GM21717 (cell line): ENCODE results near the gene CNPY4.

Source experiments
- ATAC-seq: cut with Tn5 transposase; IDR thresholded peaks from one replicate; pipeline ENCODE4 v1.9.1; 2021; ENCODE audit warnings: mild to moderate bottlenecking, moderate library complexity; ENCODE audit not compliant: unreplicated experiment

Gene CNPY4, protein sequence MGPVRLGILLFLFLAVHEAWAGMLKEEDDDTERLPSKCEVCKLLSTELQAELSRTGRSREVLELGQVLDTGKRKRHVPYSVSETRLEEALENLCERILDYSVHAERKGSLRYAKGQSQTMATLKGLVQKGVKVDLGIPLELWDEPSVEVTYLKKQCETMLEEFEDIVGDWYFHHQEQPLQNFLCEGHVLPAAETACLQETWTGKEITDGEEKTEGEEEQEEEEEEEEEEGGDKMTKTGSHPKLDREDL

DNA sequence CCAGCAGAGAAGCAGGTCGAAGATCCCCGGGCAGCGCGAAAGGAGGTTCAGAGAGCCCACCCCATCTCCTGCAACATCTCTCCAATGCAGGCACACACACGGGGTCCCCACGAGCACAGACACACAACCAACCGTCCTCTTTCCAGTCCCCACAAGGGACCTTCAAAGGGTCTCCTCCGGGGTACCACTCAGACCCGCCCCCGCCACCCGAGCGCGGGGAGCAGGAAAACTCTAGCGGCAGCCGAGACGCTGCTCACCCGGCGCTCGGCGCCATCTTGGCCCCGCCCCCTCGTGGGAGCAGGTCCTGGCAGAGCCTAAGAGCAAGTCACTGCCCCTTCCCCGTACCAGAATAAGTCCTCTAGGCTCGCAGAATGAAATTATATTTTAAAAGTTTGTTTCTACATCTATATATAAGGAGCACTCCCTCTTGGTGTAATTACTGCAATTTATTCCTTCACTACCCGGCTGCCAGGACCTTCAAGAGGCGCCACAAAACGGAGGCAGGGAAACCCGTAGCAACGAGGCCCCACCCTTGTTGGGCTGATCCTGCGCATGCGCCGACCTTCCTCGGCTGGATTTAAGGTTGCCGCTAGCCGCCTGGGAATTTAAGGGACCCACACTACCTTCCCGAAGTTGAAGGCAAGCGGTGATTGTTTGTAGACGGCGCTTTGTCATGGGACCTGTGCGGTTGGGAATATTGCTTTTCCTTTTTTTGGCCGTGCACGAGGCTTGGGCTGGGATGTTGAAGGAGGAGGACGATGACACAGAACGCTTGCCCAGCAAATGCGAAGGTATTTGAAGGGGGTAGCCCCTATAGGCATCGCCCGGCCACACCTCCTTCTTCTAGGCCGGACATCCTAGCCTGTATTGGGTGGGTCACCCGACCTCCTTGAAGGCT is at the start of gene CNPY4, which contains the start of gene TAF6:
Gene CNPY4 (plus strand): TSS at position 563 of the 898 bp plus-strand sequence. CDS start 111 bp downstream, at position 674.
Gene TAF6 (minus strand): TSS at position 287 of the 898 bp plus-strand sequence. CDS start 5,149 bp downstream, outside the sequence.
- ATAC-seq, result peak; percentile 65

DNA sequence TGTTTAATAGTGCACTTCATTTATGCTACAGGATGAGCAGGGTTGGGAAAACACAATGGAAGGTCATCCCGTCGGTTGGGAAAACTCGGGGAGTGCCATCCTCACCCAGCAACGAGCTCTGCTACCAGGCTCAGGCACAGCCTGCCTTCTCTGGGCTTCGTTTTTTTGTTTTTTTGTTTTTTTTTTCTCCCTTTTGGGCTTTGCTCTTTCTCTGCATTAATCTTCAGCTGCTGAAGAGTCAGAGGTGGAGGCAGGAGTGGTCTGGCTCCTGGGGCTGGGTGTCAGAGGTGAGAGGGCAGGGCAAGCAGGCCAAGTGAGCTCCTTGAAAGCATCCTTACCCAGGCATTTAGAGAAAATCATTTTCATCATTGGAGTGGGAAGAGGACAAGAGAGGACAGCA is 49.4 kb upstream of the CNPY4 start:
- no peak for ATAC-seq

DNA sequence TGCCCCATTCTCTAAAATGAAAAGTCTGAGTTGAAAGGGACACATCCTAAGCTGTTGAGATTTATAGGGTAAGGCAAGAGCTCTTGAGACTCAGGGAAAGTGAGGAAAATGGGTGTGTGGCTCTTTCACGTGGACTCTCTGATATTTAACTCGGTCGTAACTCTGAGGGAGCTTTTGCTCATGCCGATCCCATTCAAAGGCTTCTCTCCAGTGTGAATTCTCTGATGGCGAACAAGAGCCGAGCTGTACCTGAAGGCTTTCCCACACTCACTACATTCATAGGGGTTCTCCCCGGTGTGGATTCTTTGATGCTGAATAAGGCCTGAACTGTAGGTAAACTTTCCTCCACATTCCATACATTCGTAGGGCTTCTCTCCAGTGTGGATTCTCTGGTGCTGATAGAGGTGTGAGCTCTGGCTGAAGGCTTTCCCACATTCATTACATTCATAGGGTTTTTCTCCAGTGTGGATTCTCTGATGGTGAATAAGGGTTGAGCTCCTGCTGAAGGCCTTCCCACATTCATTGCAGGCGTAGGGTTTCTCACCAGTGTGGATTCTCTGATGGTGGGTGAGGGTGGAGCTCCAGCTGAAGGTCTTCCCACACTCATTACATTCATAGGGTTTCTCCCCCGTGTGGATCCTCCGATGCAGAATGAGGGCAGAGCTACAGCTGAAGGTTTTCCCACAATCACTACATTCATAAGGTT is 48.3 kb upstream of the CNPY4 start:
- no peak for ATAC-seq

DNA sequence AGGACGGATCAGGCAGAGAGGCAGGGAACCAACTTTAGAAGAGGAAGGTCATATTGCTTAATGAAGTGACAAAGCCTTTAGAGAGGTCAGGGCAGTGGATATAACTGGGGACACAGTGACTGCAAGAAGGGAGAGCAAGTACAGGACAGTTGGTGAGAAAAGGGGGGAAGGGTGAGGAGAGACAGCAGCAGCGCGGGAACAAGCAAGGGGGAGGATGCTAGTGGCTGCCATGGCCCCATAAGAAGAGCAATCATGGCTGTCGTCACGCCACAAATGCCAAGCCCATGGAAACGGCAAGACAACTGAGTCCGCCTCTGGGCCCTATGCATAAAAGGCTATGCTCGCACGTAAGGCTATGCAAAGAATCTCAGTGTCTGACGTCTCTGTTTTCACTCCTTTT is 47.0 kb upstream of the CNPY4 start:
- no peak for ATAC-seq

DNA sequence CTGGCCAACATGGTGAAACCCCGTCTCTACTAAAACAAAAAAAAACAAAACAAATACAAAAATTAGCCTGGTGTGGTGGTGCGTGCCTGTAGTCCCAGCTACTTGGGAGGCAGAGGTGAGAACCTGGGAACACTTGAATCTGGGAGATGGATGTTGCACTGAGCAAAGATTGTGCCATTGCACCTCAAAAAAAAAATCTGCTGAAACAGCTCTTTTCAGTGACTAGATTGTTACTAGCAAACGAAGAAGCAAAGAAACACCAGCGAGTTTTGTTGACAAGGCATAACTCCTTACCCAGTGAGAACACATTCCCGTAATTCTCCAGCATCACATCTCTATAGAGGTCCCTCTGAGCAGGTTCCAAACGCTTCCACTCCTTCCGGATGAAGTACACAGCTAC is 44.6 kb upstream of the CNPY4 start:
- no peak for ATAC-seq

DNA sequence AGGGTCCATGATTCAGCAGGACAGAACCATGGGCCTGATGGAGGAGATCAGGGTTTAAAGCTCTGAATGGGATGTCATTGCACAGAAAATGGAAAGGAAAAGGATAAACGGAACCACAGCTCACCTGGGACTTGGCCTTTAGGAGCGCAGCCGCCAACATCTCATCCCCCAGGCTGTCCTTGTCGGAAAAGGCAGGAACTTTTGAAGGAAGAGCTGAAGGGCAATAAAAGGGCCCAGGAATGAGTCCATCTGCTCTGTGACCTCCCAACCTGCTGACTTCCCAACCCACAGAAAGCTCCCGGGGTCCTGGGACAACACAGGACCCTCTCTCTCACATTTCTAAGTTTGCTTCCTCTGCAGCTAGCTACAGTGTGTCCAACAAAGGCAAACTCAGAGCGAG is 44.0 kb upstream of the CNPY4 start:
- no peak for ATAC-seq

DNA sequence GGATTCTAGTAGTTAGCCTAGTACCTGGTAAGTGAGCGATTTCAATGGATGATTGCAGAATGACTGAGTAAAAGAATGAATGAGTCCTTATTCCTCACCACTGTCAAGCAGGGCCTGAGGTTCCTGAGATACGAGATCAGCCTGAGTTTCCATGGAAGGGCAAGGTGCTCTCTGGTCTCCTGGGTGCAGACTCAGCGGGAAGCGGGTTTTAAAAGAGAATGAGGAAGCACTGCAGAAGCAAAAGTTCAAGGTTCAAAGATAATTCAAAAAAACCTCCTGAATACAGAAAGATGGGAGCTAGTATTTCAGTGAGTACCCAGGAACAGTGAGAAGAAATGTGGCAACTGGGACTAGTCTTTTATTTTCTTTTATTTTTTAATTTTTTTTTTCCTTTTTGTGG is 42.2 kb upstream of the CNPY4 start:
- no peak for ATAC-seq

DNA sequence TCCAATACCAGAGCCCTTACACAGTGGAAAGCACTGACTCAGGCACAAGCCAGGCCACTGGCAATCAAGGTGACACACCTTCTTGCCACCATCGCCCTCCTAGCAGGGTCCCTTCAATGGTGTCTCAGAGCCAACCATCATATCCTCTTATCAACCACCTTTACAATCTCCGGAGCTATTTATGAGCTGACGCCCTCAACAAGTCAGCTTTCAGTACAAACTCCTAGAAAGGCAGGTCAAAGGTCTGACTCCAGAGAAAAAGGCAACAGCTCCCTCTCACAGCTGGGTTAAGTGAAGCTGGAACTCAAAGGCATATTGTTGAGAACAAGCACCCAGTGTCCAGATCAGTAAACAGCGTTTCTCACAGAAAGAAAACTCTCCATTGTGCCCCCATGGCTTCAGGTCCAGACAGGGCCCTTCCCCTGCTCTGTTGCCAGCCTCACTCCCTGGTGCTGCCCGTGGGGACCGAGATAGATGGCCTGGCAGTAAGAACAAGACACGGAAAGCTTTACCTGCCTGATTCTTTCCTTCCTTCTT is 40.3 kb upstream of the CNPY4 start:
- ATAC-seq, result no peak

DNA sequence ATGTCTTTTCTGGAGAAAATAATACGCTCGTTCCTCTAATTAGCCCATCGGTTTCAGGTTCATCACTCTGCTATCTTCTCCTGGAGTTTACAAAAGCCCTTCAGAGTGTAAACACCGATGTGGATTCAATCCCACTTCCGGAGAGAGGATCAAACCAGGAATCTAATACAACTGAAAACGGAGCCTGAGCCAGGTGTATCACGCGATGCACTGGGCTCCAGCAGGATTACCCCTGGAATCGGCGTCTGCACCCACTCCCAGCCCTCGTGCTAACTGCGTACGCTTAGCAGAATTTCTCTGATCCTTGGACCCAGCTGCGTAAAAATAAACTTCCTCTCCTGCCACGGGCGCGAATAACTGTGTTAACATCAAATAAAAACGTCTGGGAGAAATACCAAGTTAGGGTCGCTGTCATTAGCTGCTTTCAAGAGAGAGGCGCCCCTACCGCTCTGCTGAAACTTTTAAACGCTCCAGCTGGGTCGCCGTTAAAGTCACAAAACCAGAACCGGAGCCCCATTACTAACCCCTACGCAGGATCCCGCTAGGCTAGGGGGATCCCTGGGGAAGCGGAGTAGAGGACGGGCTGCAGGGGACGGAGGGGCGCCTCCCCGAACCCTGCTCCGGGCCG is 38.4 kb upstream of the CNPY4 start:
- ATAC-seq, result peak; percentile 2

DNA sequence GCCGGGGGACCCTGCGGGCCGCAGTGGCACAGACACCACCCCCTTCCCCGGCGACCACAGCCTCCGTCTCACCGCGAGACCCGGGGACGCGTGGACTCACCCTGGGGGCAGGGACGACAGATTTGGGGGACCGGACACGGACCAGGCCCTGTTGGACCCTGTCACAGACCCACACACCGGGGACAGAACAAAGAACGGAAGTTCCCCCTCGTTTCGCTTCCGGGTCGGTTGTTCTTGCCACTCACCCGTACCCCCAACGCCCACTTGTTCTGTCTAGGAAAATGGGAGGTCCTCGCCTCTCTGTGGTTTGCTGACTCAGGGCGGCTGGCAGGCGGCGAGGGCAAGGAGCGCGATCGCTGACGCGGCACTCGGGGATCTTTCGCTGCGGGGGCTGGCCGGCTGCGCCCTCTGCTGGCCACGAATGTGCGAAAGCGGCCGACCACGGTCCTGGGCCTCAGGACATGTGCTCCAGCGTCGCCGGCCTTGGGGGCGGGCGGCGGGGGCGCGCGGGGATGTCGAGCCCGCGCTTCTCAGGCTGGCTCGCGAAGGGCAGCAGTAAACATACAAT is 37.8 kb upstream of the CNPY4 start, which contains the start of gene ZNF3:
Gene ZNF3 (minus strand): TSS at position 189 of the 568 bp plus-strand sequence. CDS start 4,366 bp downstream, outside the sequence.
- peak; percentile 70 for ATAC-seq

DNA sequence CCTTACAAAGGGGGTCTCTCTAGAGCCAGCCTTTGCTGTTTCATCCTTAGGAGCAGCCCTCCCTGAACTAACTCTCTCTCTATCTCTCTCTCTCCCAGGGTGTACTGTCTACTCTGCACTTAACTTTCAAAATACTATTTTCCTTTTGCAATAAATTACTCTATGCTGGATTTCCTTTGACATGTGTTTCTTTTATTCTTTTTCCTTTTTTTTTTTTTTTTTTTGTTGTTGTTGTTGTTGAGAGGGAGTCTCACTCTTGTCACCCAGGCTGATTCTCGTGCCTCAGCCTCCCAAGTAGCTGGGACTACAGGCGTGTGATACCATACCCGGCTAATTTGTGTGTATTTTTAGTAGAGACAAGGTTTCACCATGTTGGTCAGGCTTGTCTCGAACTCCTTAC is 36.5 kb upstream of the CNPY4 start:
- ATAC-seq, result no peak

DNA sequence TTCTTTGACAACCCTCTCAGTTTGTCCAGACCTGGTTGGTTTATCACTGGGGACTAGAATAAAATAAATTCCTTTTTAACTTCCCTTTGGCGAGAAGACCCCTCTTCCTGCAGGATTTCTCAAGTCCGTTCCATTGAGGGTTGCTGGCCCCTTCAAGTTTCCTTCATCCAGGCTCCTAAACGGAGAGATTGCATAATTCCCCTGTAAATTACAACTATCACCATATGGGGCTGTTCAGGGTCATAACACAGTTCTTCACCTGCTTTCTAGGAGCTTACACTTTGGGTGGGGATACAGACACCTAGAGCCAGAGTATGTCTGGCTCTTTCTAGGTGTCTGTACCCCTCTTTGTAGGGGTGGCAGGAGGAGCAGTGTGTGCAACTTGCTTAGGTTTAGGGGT is 33.9 kb upstream of the CNPY4 start:
- ATAC-seq, result no peak

DNA sequence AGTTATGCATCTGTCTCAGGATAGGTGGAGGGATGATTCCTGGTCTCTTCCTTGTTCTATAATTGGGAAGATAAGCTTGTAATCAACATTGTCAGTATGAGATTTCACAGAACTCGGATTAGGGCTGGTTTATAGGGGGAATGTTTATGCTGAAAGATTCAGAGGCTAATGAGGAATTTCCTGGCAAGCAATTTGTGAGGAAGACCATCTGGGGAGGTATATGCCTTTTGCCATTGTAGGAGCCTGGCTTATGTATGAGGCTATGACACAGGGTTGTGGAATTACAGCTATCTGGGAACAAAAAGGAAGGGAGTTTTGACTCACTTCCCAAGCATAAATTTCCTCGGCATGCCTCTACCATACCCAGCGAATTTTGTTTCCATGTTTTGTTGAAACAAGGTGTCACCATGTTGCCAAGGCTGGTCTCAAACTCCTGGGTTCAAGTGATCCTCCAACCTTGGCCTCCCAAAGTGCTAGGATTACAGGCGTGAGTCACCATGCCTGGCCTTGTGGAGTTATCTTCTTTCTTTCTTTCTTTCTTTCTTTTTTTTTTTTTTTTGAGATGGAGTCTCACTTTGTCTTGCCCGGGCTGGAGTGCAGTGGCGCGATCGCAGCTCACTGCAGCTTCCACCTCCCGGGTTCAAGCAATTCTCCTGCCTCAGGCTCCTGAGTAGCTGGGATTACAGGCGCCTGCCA is 32.2 kb upstream of the CNPY4 start:
- ATAC-seq, result no peak

DNA sequence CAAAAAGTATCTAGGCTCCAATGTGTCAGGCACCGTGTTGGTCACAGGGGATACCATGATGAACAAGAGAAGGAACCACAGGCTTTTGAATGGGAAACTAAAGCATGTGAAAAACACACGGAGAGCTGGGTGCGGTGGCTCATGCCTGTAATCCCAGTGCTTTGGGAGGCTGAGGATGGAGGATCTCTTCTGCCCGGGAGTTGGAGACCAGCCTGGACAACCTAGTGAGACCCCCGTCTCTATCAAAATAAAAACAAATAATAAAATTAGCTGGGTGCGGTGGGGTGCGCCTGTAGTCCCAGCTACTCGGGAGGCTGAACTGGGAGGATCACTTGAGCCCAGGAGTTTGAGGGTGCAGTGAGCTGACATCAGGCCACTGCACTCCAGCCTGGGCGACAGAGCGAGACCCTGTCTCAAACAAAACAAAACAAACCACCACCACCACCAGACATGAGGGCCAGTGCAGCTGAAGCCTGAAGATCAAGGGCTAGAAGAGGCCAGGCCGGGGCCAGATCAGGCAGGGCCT is 31.3 kb upstream of the CNPY4 start:
- ATAC-seq, result no peak

DNA sequence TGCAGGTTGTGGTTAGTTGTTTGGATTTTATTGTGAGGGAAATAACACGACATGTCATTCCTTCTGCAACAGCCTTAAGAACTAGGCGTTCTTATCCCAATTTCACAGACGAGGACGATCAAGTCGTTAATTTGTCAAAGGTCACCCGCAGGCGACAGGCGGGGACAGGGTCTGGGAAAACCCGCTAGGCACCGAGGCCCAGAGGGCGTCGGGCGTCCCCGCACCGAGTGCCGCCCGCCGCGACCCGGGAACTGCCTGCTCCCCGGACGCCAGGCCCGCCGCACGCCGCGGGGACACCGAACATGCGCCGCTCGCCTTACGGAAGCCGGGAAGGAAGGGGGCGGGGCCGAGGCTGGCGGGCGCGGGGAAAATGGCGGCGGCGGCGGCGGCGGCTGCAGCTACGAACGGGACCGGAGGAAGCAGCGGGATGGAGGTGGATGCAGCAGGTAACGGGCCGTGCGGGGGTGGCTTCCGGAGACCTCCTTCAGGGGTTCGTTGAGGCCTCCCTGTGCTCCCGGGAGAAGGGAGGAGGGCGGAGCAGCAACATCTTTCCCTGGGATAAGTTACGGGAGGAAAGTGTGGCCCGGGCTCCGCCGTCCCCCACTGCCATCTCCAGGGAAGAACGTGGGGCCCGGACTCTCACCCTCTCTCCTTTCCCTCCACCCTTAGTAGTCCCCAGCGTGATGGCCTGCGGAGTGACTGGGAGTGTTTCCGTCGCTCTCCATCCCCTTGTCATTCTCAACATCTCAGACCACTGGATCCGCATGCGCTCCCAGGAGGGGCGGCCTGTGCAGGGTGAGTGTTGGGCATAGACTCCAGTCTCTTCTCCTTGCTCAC is 30.6 kb upstream of the CNPY4 start, which contains the start of gene COPS6:
Gene COPS6 (plus strand): TSS at position 349 of the 837 bp plus-strand sequence. CDS start 22 bp downstream, at position 371.
- ATAC-seq, result no peak

DNA sequence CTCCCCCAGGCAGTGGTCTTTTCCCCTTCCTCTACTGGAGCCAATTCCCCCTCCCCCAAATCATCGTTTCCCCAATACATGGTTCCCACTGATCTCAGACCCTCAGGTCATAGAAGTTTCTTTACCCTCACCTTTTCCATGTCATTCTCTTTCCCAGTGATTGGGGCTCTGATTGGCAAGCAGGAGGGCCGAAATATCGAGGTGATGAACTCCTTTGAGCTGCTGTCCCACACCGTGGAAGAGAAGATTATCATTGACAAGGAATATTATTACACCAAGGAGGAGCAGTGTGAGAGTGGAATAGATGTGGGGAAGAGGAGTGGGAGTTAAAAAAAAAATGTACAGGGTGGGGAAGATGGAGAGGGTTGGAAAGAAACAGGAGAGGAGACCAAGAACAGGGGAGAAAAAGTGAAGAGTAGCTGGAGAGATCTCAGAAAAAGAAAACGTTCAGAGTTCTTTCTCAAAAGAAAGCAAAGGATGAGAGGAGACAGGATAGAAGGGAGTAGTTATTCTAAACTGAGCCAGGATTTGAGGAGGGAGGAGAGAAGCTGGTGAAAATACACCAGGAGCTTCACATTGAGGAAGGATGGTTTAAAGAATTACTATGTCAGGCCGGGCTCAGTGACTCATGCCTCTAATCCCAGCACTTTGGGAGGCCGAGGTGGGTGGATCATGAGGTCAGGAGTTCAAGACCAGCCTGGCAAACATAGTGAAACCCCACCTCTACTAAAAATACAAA is 29.8 kb upstream of the CNPY4 start:
- no peak for ATAC-seq

DNA sequence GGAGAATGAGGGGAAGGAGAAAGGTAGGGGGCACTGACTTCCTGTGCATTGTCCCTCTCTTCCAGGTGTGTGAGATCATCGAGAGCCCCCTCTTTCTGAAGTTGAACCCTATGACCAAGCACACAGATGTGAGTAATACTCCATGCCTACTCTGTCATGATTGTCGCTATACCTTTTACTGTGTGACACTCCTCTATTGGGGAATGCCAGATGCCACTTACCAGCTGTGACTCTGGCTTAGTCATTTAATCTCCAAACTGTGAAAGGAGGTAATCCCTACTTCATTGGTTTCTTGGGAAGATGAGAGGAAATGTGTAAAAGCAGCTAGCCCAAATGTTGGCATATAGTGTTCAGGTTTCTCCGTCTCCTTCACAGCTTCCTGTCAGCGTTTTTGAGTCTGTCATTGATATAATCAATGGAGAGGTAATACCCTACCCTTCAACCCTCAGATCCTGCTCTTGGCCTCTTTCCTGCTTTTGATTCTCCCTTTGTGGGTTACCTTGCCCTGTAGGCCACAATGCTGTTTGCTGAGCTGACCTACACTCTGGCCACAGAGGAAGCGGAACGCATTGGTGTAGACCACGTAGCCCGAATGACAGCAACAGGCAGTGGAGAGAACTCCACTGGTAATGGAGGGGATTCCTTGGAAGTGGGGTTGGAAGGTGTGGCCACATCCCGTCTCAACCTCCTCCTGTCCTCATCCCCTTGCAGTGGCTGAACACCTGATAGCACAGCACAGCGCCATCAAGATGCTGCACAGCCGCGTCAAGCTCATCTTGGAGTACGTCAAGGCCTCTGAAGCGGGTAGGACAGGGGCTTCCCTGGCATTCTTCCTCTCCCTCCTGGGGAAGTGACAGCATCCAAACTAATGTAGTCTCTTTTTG is 28.7 kb upstream of the CNPY4 start:
- ATAC-seq, result no peak
